Measurements from ENCODE around the gene DDHD1. TPM values are rescaled to one million over a fixed set of nuclear protein-coding genes. Genes with fewer than 3 reads are reported as not detected.

Gene DDHD1
- polyA plus RNA-seq, 1 experiment: 16.7 TPM

DNA sequence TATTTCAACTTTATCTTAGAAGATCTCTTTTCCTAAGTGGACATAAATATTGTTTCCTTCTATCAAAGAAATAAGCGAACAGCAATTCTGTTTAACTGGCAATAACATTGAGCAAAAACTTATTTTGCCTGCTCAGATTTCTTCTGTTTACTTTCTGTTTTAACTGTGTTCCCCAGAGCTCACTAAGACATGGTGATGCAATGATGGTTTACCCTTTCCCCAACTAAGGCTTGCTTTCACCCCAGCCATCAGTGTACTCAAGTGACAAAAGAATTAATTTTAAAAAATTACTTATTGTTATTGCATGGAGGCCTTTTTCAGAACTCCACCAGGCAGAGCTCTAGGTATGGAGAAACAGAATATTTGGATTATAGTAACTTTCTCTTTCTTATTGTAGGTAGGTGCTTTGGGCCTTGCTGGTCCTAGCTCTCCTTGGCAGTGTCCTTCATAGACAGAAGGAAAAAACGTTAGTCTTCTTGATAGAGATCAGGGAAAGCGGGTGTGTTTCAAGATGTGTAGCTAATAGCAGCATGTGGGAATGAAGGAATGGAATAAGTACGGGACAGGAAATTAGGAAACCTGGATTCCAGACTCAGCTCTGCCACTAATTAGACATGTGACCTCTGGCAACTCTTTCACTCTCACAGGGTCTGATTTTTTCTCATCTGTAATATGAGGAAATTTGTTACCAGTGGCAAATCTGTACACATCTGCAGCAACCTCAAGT is 14.6 kb upstream of the DDHD1 start:
- Histone ChIP-seq H3K9me3 (ENCODE audit: control insufficient read depth, insufficient read depth, low read length) (no peaks in the 10 kb centered on the region; the same call in 1 of the 2 replicates), H3K4me3 (ENCODE audit: low read depth, low read length) (no peak overlapping the region), H3K27ac (ENCODE audit: low read depth, low read length) (no peak overlapping the region), H3K27me3 (ENCODE audit: control insufficient read depth, insufficient read depth, low read length) (no peaks in the 10 kb centered on the region)
- CTCF ChIA-PET: no interaction called here
- no peak for DNase-seq (ENCODE audit: low read depth, low spot score)
- TF ChIP-seq CTCF (IDR thresholded peaks at IDR 0.05; ENCODE audit: low read depth, low read length): no peak
- POLR2A ChIA-PET: no interaction called here

- CTCF ChIA-PET: interaction anchor here (1.2 kb wide), 1 partner anchor 134 kb away, joined by 6 read pairs; no protein-coding TSS in a partner anchor
- POLR2A ChIA-PET: no interaction called here
- no peak overlapping the region for H3K27ac ChIP-seq (ENCODE audit: low read depth, low read length)
Measured at GRCh38 chr14:53161758-53162435, 8.8 kb upstream of the DDHD1 start.

DNA sequence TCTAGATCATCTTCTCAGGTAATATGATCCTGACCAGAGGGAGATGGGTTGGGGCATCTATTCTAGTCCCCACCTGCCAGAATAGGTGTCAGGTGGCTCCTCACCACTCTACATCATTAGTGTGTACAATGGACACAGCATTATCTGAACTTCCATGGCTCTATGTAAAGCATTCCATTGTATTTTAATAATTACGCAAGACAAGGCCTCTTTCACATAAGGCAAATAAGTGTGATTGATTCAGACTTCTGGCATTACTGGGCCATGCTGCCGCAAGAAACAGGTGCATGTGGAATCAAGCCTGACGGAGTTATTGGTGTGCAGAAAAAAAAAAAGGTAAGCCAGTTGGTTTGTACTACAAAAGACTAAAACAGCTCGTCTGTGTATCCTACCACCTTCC is 3.1 kb upstream of the DDHD1 start:
- CTCF ChIA-PET: interaction anchor here (0.7 kb wide), 1 partner anchor 448 kb away, joined by 5 read pairs; no protein-coding TSS in a partner anchor
- POLR2A ChIA-PET: no interaction called here

More at GRCh38 chr14:53161758-53162435, 8.8 kb upstream of the DDHD1 start:
- no peak for TF ChIP-seq CTCF (IDR thresholded peaks at IDR 0.05; ENCODE audit: low read depth, low read length)
- Histone ChIP-seq H3K27me3 (ENCODE audit: control insufficient read depth, insufficient read depth, low read length) (no peaks in the 10 kb centered on the region), H3K4me3 (ENCODE audit: low read depth, low read length) (no peak overlapping the region), H3K9me3 (ENCODE audit: control insufficient read depth, insufficient read depth, low read length) (no peaks in the 10 kb centered on the region; the same call in 1 of the 2 replicates)
- no peak for DNase-seq (ENCODE audit: low read depth, low spot score)

DNA sequence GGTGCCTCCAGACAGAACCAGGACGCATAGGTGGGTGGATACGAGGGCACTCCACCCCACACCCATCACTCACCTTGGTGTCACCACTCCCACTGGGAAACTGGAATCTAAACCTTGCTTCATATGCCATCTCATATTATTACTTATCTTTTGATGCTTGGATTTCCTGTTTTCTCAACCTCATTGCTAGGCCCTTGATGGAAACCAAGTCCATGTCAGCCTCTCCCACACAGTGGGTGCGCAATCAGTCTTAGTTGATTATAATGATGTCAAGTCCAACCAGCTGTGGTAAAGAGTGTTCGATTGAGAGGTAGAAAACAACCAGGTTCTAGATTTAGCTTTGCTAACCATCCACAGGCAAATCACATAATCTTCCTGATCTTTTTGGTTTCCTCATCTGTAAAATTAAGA is 584 bp upstream of the DDHD1 start:
- peak overlapping the region; percentile 59 for H3K4me3 ChIP-seq (ENCODE audit: low read depth, low read length)
- TF ChIP-seq CTCF (IDR thresholded peaks at IDR 0.05; ENCODE audit: low read depth, low read length): no peak
- H3K9me3 ChIP-seq (ENCODE audit: control insufficient read depth, insufficient read depth, low read length): peaks cover 6% of the 10 kb centered on the region; the same call in 1 of the 2 replicates
- no peak for DNase-seq (ENCODE audit: low read depth, low spot score)
- no peaks in the 10 kb centered on the region for H3K27me3 ChIP-seq (ENCODE audit: control insufficient read depth, insufficient read depth, low read length)
- ChIA-PET CTCF (no interaction called here), POLR2A (no interaction called here)
- H3K27ac ChIP-seq (ENCODE audit: low read depth, low read length): peak overlapping the region; percentile 70

More for the DNA sequence above, 3.1 kb upstream of the DDHD1 start:
- no peak for DNase-seq (ENCODE audit: low read depth, low spot score)
- Histone ChIP-seq H3K4me3 (ENCODE audit: low read depth, low read length) (no peak overlapping the region), H3K27me3 (ENCODE audit: control insufficient read depth, insufficient read depth, low read length) (no peaks in the 10 kb centered on the region), H3K27ac (ENCODE audit: low read depth, low read length) (no peak overlapping the region), H3K9me3 (ENCODE audit: control insufficient read depth, insufficient read depth, low read length) (peaks cover 6% of the 10 kb centered on the region; the same call in 1 of the 2 replicates)
- TF ChIP-seq CTCF (IDR thresholded peaks at IDR 0.05; ENCODE audit: low read depth, low read length): no peak

All from AG04450 (cell line).